IPS-18a (cell line): Measurements from ENCODE around the gene IL37.
"Not testable (repeated sequence)": the region's sequence is repeated elsewhere in the genome, so short reads cannot be mapped to it uniquely, and the experiment has no call there.

Experiments used
- H3K27ac ChIP-seq: one replicate; pipeline ENCODE4 v1.5.1; 2013; ENCODE audit warnings: low read length
- H3K27me3 ChIP-seq: one replicate; pipeline ENCODE4 v1.6.1; 2013; ENCODE audit warnings: mild to moderate bottlenecking, low read length; ENCODE audit not compliant: control insufficient read depth, insufficient read depth
- H3K36me3 ChIP-seq: one replicate; pipeline ENCODE4 v1.6.1; 2013; ENCODE audit warnings: low read depth, low read length; ENCODE audit not compliant: control insufficient read depth
- H3K4me1 ChIP-seq: one replicate; pipeline ENCODE4 v1.6.1; 2013; ENCODE audit warnings: low read depth, low read length; ENCODE audit not compliant: control insufficient read depth
- H3K4me3 ChIP-seq: one replicate; pipeline ENCODE4 v1.5.1; 2013; ENCODE audit warnings: low read length
- H3K9ac ChIP-seq: one replicate; pipeline ENCODE4 v1.6.1; 2013; ENCODE audit warnings: mild to moderate bottlenecking, low read length, moderate library complexity
- H3K9me3 ChIP-seq: one replicate; pipeline ENCODE4 v1.6.1; 2013; ENCODE audit warnings: low read depth, low read length; ENCODE audit not compliant: control insufficient read depth

Gene IL37

GRCh38 chr2:112927745-112928144 is 16.8 kb downstream of the IL37 start:
- no peak overlapping the region for H3K9ac ChIP-seq
- H3K27ac ChIP-seq = no peak overlapping the region
- H3K4me1 ChIP-seq = no peaks in the 10 kb centered on the region

GRCh38 chr2:112933261-112933660 is 22.3 kb downstream of the IL37 start:
- Histone ChIP-seq H3K9me3 (no peaks in the 10 kb centered on the region), H3K4me3 (no peak overlapping the region), H3K27me3 (no peaks in the 10 kb centered on the region), H3K4me1 (no peaks in the 10 kb centered on the region), H3K36me3 (no peaks in the 10 kb centered on the region), H3K27ac (no peak overlapping the region), H3K9ac (no peak overlapping the region)

More at GRCh38 chr2:112927745-112928144, 16.8 kb downstream of the IL37 start:
- H3K4me3 ChIP-seq = no peak overlapping the region
- no peaks in the 10 kb centered on the region for H3K9me3 ChIP-seq
- no peaks in the 10 kb centered on the region for H3K36me3 ChIP-seq
- no peaks in the 10 kb centered on the region for H3K27me3 ChIP-seq

GRCh38 chr2:112934117-112934516 is 23.2 kb downstream of the IL37 start:
- H3K9me3 ChIP-seq, H3K4me3 ChIP-seq, H3K27me3 ChIP-seq, H3K9ac ChIP-seq, H3K36me3 ChIP-seq, H3K27ac ChIP-seq, H3K4me1 ChIP-seq: not testable (repeated sequence)

GRCh38 chr2:112936927-112937232 is 25.9 kb downstream of the IL37 start:
- Histone ChIP-seq H3K36me3 (no peaks in the 10 kb centered on the region), H3K27me3 (no peaks in the 10 kb centered on the region), H3K4me1 (no peaks in the 10 kb centered on the region), H3K9ac (no peak overlapping the region), H3K4me3 (no peak overlapping the region), H3K9me3 (no peaks in the 10 kb centered on the region), H3K27ac (no peak overlapping the region)

GRCh38 chr2:112938904-112939303 is 27.9 kb downstream of the IL37 start:
- Histone ChIP-seq H3K4me3 (no peak overlapping the region), H3K9me3 (no peaks in the 10 kb centered on the region), H3K27ac (no peak overlapping the region), H3K27me3 (no peaks in the 10 kb centered on the region), H3K9ac (no peak overlapping the region), H3K36me3 (no peaks in the 10 kb centered on the region), H3K4me1 (no peaks in the 10 kb centered on the region)

- Histone ChIP-seq H3K9me3 (no peaks in the 10 kb centered on the region), H3K4me1 (no peaks in the 10 kb centered on the region), H3K4me3 (no peak overlapping the region), H3K36me3 (no peaks in the 10 kb centered on the region), H3K9ac (no peak overlapping the region), H3K27ac (no peak overlapping the region), H3K27me3 (no peaks in the 10 kb centered on the region)
These were observed 28.5 kb downstream of the IL37 start for GRCh38 chr2:112939425-112939824.

- Histone ChIP-seq H3K36me3 (no peaks in the 10 kb centered on the region), H3K4me3 (no peak overlapping the region)
These were observed 30.1 kb downstream of the IL37 start for GRCh38 chr2:112940859-112941625.

GRCh38 chr2:112941753-112942653 is 31.0 kb downstream of the IL37 start:
- peaks cover 6% of the 10 kb centered on the region for H3K9me3 ChIP-seq
- H3K4me1 ChIP-seq = no peaks in the 10 kb centered on the region
- H3K27me3 ChIP-seq = no peaks in the 10 kb centered on the region
- no peak overlapping the region for H3K9ac ChIP-seq
- H3K4me3 ChIP-seq = no peak overlapping the region
- H3K36me3 ChIP-seq = no peaks in the 10 kb centered on the region
- H3K27ac ChIP-seq = no peak overlapping the region

More at GRCh38 chr2:112940859-112941625, 30.1 kb downstream of the IL37 start:
- no peak overlapping the region for H3K27ac ChIP-seq
- no peaks in the 10 kb centered on the region for H3K27me3 ChIP-seq
- H3K9me3 ChIP-seq = peaks cover 6% of the 10 kb centered on the region
- H3K9ac ChIP-seq = no peak overlapping the region
- no peaks in the 10 kb centered on the region for H3K4me1 ChIP-seq

GRCh38 chr2:112942654-112943002 is 31.7 kb downstream of the IL37 start:
- H3K4me3 ChIP-seq = no peak overlapping the region
- H3K9ac ChIP-seq = no peak overlapping the region
- H3K27me3 ChIP-seq = no peaks in the 10 kb centered on the region
- no peaks in the 10 kb centered on the region for H3K4me1 ChIP-seq
- no peak overlapping the region for H3K27ac ChIP-seq
- peaks cover 11% of the 10 kb centered on the region for H3K9me3 ChIP-seq
- H3K36me3 ChIP-seq = no peaks in the 10 kb centered on the region

GRCh38 chr2:112944971-112945370 is 34.0 kb downstream of the IL37 start:
- no peaks in the 10 kb centered on the region for H3K27me3 ChIP-seq
- no peaks in the 10 kb centered on the region for H3K36me3 ChIP-seq
- H3K4me1 ChIP-seq = no peaks in the 10 kb centered on the region
- no peak overlapping the region for H3K4me3 ChIP-seq
- H3K9me3 ChIP-seq = peaks cover 14% of the 10 kb centered on the region
- H3K27ac ChIP-seq = no peak overlapping the region
- no peak overlapping the region for H3K9ac ChIP-seq

GRCh38 chr2:112946086-112946485 is 35.1 kb downstream of the IL37 start:
- Histone ChIP-seq H3K27me3 (no peaks in the 10 kb centered on the region), H3K36me3 (no peaks in the 10 kb centered on the region), H3K9ac (no peak overlapping the region), H3K4me1 (no peaks in the 10 kb centered on the region), H3K4me3 (no peak overlapping the region), H3K9me3 (peaks cover 14% of the 10 kb centered on the region), H3K27ac (no peak overlapping the region)

GRCh38 chr2:112947374-112947773 is 36.4 kb downstream of the IL37 start:
- peaks cover 14% of the 10 kb centered on the region for H3K9me3 ChIP-seq
- H3K9ac ChIP-seq = no peak overlapping the region
- no peaks in the 10 kb centered on the region for H3K36me3 ChIP-seq
- H3K4me3 ChIP-seq = no peak overlapping the region
- H3K27ac ChIP-seq = no peak overlapping the region
- no peaks in the 10 kb centered on the region for H3K4me1 ChIP-seq
- H3K27me3 ChIP-seq = no peaks in the 10 kb centered on the region
